RWPE2 (cell line): ENCODE measurements around the gene CCR8.
"Not testable (repeated sequence)": the region's sequence is repeated elsewhere in the genome, so short reads cannot be mapped to it uniquely, and the experiment has no call there.

ENCODE experiments used
- ATAC-seq: fragments of 200-7000 bp; cut with Tn5 transposase; 3 replicates; pipeline ENCODE4 v1.9.1; 2021; ENCODE audit warnings: low read depth
- DNase-seq: peaks from one replicate; pipeline ENCODE4 v3.0.0-alpha.2; 2020; ENCODE audit warnings: low spot score
- H3K27ac ChIP-seq: fragments of 450-650 bp; 2 replicates; pipeline ENCODE4 v1.5.1; 2017; ENCODE audit warnings: mild to moderate bottlenecking; ENCODE audit not compliant: poor library complexity, severe bottlenecking
- H3K27me3 ChIP-seq: fragments of 250-450 bp; sonication (Bioruptor Pico); 2 replicates; pipeline ENCODE4 v1.5.1; 2021; ENCODE audit warnings: mild to moderate bottlenecking, moderate library complexity; ENCODE audit not compliant: insufficient read depth, poor library complexity, severe bottlenecking
- H3K36me3 ChIP-seq: fragments of 250-450 bp; sonication (Bioruptor Pico); 2 replicates; pipeline ENCODE4 v1.5.1; 2020; ENCODE audit warnings: low read depth, mild to moderate bottlenecking, moderate library complexity
- H3K4me1 ChIP-seq: fragments of 250-450 bp; sonication (Bioruptor Pico); 2 replicates; pipeline ENCODE4 v1.5.1; 2021; ENCODE audit warnings: mild to moderate bottlenecking, moderate library complexity; ENCODE audit not compliant: insufficient read depth, poor library complexity, severe bottlenecking
- H3K4me3 ChIP-seq: fragments of 250-450 bp; sonication (Bioruptor Pico); 2 replicates; pipeline ENCODE4 v1.5.1; 2021; ENCODE audit warnings: mild to moderate bottlenecking, moderate library complexity; ENCODE audit not compliant: severe bottlenecking
- H3K9me3 ChIP-seq: fragments of 250-450 bp; sonication (Bioruptor Pico); 2 replicates; pipeline ENCODE4 v1.5.1; 2021; ENCODE audit warnings: mild to moderate bottlenecking, moderate library complexity; ENCODE audit not compliant: severe bottlenecking
- TF ChIP-seq, protein P1 (sequence below): fragments of 450-650 bp; IDR thresholded peaks from one replicate; pipeline ENCODE4 v1.5.1; 2017; ENCODE audit warnings: mild to moderate bottlenecking, moderate library complexity; ENCODE audit not compliant: poor library complexity, severe bottlenecking

The CCR8 gene

DNA sequence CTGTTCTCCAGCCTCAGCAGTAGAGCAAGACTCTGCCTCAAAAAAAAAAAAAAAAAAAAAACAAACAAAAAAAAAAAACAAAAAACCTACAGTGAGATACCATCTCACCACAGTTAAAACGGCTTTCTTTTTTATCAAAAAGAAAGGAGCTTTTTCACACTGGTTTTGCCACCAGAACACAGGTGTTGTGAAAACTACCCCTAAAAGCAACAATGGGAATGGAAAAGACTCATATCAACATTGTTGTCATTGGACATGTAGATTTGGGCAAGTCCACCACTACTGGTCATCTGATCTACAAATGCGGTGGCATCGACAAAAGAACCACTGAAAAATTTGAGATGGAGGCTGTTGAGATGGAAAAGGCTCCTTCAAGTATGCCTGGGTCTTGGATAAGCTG lies 28.8 kb downstream of the CCR8 start:
- H3K27ac ChIP-seq = no peak overlapping the region
- H3K27me3 ChIP-seq = no peaks in the 10 kb centered on the region
- no peak overlapping the region for H3K4me3 ChIP-seq
- TF ChIP-seq, protein P1, sequence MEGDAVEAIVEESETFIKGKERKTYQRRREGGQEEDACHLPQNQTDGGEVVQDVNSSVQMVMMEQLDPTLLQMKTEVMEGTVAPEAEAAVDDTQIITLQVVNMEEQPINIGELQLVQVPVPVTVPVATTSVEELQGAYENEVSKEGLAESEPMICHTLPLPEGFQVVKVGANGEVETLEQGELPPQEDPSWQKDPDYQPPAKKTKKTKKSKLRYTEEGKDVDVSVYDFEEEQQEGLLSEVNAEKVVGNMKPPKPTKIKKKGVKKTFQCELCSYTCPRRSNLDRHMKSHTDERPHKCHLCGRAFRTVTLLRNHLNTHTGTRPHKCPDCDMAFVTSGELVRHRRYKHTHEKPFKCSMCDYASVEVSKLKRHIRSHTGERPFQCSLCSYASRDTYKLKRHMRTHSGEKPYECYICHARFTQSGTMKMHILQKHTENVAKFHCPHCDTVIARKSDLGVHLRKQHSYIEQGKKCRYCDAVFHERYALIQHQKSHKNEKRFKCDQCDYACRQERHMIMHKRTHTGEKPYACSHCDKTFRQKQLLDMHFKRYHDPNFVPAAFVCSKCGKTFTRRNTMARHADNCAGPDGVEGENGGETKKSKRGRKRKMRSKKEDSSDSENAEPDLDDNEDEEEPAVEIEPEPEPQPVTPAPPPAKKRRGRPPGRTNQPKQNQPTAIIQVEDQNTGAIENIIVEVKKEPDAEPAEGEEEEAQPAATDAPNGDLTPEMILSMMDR = no peak
- no peaks in the 10 kb centered on the region for H3K4me1 ChIP-seq
- H3K9me3 ChIP-seq = no peaks in the 10 kb centered on the region
- ATAC-seq (no peak), DNase-seq (no peak)
- no peaks in the 10 kb centered on the region for H3K36me3 ChIP-seq

DNA sequence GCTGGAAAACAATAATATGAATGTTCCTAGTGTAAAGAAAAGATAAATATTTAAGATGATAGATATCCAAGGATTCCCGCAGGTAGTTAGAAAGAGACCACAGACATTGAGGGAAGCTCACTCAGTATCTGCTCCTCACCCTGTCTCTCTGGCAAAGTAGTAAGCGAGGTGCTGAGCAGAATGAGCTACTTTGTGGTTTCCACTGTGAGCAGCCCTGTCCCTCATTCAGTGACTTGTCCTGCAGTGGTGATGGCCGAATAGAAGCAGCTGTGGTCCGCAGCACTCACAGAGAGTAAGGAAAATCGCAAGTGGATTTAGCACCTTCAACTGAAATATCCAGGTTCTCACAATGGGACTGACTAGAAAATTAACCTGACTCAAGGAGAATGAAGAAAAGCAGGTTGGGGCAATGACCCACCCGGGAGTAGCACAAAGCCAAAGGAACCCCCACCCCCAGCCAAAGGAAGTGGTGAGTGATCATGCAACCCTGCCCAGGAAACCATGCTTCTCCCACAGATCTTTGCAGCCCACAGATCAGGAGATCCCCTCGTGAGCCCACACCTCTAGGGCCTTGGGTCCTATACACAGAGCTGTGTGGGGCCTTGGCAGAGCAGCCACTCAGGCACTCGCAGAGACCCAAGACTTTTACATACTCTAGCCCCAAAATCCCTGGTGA lies 31.9 kb downstream of the CCR8 start:
- no peak overlapping the region for H3K4me3 ChIP-seq
- H3K36me3 ChIP-seq = no peaks in the 10 kb centered on the region
- no peaks in the 10 kb centered on the region for H3K9me3 ChIP-seq
- no peaks in the 10 kb centered on the region for H3K27me3 ChIP-seq
- H3K27ac ChIP-seq = no peak overlapping the region
- DNase-seq (no peak), ATAC-seq (no peak)
- TF ChIP-seq, protein P1 = no peak
- H3K4me1 ChIP-seq = no peaks in the 10 kb centered on the region

DNA sequence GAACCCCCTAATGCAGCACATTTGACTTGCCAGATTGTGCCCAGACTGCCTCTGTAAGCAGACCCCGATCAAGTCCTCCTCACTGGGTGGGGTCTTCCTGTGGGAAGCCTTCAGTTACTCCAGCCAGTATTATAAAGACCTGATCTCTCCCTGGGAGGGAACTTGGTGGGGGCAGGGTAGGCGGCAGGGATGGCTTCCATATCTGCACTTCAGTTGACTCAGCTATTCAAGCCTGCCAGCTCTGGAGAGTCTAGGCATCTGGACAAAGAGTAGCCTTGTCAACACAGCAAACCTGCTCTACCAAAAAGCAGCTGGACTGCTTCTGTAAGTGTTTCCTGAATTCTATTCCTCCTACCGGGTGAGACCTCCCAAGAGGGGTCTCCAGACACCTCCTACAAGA lies 32.7 kb downstream of the CCR8 start:
- Histone ChIP-seq H3K27ac (no peak overlapping the region), H3K27me3 (no peaks in the 10 kb centered on the region), H3K4me1 (no peaks in the 10 kb centered on the region), H3K36me3 (no peaks in the 10 kb centered on the region), H3K9me3 (no peaks in the 10 kb centered on the region), H3K4me3 (no peak overlapping the region)
- no peak for ATAC-seq
- DNase-seq = no peak
- TF ChIP-seq, protein P1 = no peak

DNA sequence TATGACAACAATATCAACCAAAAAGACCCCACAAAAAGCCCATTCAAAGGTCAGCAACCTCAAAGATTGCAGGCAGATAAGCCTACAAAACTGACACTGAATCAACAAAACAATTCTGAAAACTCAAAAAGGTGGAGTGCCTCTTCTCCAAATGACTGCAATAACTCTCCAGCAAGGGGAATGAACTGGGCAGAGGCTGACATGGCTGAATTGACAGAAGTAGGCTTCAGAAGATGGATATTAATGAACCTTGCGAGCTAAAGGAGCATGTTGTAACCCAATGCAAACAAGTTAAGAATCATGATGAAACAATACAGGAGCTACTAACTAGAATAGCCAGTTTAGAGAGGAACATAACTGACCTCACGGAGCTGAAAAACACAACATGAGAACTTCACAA lies 33.3 kb downstream of the CCR8 start:
- Histone ChIP-seq H3K36me3 (no peaks in the 10 kb centered on the region), H3K27me3 (no peaks in the 10 kb centered on the region), H3K27ac (no peak overlapping the region), H3K9me3 (no peaks in the 10 kb centered on the region), H3K4me1 (no peaks in the 10 kb centered on the region), H3K4me3 (no peak overlapping the region)
- DNase-seq (no peak), ATAC-seq (no peak)
- TF ChIP-seq, protein P1 = no peak

DNA sequence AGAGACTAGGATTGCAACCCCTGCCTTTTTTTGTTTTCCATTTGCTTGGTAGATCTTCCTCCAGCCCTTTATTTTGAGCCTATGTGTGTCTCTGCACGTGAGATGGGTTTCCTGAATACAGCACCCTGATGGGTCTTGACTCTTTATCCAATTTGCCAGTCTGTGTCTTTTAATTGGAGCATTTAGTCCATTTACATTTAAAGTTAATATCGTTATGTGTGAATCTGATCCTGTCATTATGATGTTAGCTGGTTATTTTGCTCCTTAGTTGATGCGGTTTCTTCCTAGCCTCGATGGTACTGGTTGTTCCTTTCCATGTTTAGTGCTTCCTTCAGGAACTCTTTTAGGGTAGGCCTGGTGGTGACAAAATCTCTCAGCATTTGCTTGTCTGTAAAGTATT lies 40.9 kb downstream of the CCR8 start:
- not testable (repeated sequence) for ATAC-seq, H3K36me3 ChIP-seq, H3K9me3 ChIP-seq, H3K4me1 ChIP-seq, H3K27ac ChIP-seq, DNase-seq, H3K27me3 ChIP-seq, H3K4me3 ChIP-seq
